HepG2 (cell line): ENCODE measurements around the gene AFF1.

Source experiments
- CTCF ChIP-seq: sonication (generic); formaldehyde crosslinking; IDR thresholded peaks from 2 replicates; pipeline ENCODE4 v1.5.0; 2020; ENCODE audit warnings: mild to moderate bottlenecking, missing genetic modification reagents, moderate library complexity
- ETS1 ChIP-seq: sonication (generic); formaldehyde crosslinking; IDR thresholded peaks from 2 replicates; pipeline ENCODE4 v1.4.0; 2020; ENCODE audit warnings: missing genetic modification reagents
- JUN ChIP-seq: sonication (generic); formaldehyde crosslinking; IDR thresholded peaks from 2 replicates; pipeline ENCODE4 v1.4.0; 2020; ENCODE audit warnings: mild to moderate bottlenecking, missing genetic modification reagents
- MAFK ChIP-seq, 2 experiments: IDR thresholded peaks in 1 of 2; conservative IDR thresholded peaks in 1 of 2; 2 replicates each; pipeline ENCODE4 v1.6.1; 2011; ENCODE audit warnings: improper control_type of control experiment in 2 of 2, low read length in 2 of 2
- POLR2A ChIP-seq, 2 experiments: IDR thresholded peaks; 2 replicates each; pipeline ENCODE4 v1.6.1; 2011; ENCODE audit warnings: low read depth in 2 of 2, low read length in 2 of 2, mild to moderate bottlenecking in 1 of 2, moderate library complexity in 1 of 2; ENCODE audit not compliant: insufficient read depth in 1 of 2
- ZNF501 ChIP-seq: sonication (generic); formaldehyde crosslinking; IDR thresholded peaks from 2 replicates; pipeline ENCODE4 v1.5.1; 2020; ENCODE audit warnings: mild to moderate bottlenecking, moderate library complexity, missing genetic modification reagents
- ZNF607 ChIP-seq: sonication (generic); formaldehyde crosslinking; IDR thresholded peaks from 2 replicates; pipeline ENCODE4 v1.5.1; 2020; ENCODE audit warnings: missing genetic modification reagents, mild to moderate bottlenecking, borderline replicate concordance
- ZNF891 ChIP-seq: sonication (generic); formaldehyde crosslinking; IDR thresholded peaks from 2 replicates; pipeline ENCODE4 v1.5.0; 2020; ENCODE audit warnings: mild to moderate bottlenecking, missing genetic modification reagents

- TF ChIP-seq ZNF501 (CRISPR knock-in tag) (no peak), JUN (no peak), POLR2A (IDR thresholded peaks at IDR 0.05; ENCODE audit: insufficient read depth in 1 of 2, low read depth in 2 of 2, low read length in 2 of 2) (no peak), ETS1 (no peak), ZNF607 (CRISPR knock-in tag) (no peak), CTCF (CRISPR knock-in tag) (no peak), ZNF891 (CRISPR knock-in tag) (no peak), MAFK (conservative IDR thresholded peaks at IDR 0.05 in 1 of 2, IDR thresholded peaks at IDR 0.05 in 1 of 2; ENCODE audit: low read length in 2 of 2) (no peak)
These were observed 90.8 kb downstream of the AFF1 start for GRCh38 chr4:87025614-87026041.
